K562 (cell line): ENCODE measurements around the gene CPED1. TPM values are rescaled to one million over a fixed set of nuclear protein-coding genes. Genes with fewer than 3 reads are reported as not detected.

Experiments
- CUX1 ChIP-seq: fragments of 200-800 bp; sonication (Bioruptor generic); IDR thresholded peaks from 2 replicates; pipeline ENCODE4 v1.6.1; 2016; ENCODE audit warnings: missing genetic modification characterization, missing compliant biosample characterization
- GTF2E2 ChIP-seq: fragments of 200-800 bp; sonication (Bioruptor generic); IDR thresholded peaks from 2 replicates; pipeline ENCODE4 v1.6.1; 2016; ENCODE audit warnings: missing genetic modification characterization, missing compliant biosample characterization
- HDAC8 ChIP-seq: fragments of 450-650 bp; IDR thresholded peaks from 2 replicates; pipeline ENCODE4 v1.6.1; 2016; ENCODE audit warnings: mild to moderate bottlenecking, missing genetic modification characterization, moderate library complexity, missing compliant biosample characterization
- LARP7 ChIP-seq: fragments of 450-650 bp; IDR thresholded peaks from 2 replicates; pipeline ENCODE4 v1.6.1; 2016
- LCOR ChIP-seq: sonication (generic); formaldehyde crosslinking; IDR thresholded peaks from 2 replicates; pipeline ENCODE4 v1.8.0; 2022; ENCODE audit warnings: mild to moderate bottlenecking, missing genetic modification reagents
- MTA3 ChIP-seq: fragments of 450-650 bp; formaldehyde crosslinking; IDR thresholded peaks from 2 replicates; pipeline ENCODE4 v1.6.1; 2017; ENCODE audit warnings: mild to moderate bottlenecking, borderline replicate concordance
- NCOA6 ChIP-seq: fragments of 450-650 bp; IDR thresholded peaks from 2 replicates; pipeline ENCODE4 v1.6.1; 2017; ENCODE audit warnings: mild to moderate bottlenecking
- PREB ChIP-seq: sonication (generic); formaldehyde crosslinking; IDR thresholded peaks from 2 replicates; pipeline ENCODE4 v1.8.1; 2023; ENCODE audit warnings: mild to moderate bottlenecking, missing genetic modification reagents
- RBM39 ChIP-seq: fragments of 200-400 bp; formaldehyde crosslinking; optimal IDR thresholded peaks from 2 replicates; pipeline ENCODE3; 2018; ENCODE audit warnings: low read depth, low read length
- RNF2 ChIP-seq: sonication (generic); IDR thresholded peaks from 2 replicates; pipeline ENCODE4 v1.6.1; 2016
- SLC30A9 ChIP-seq: fragments of 250-450 bp; sonication (Bioruptor Pico); IDR thresholded peaks from 2 replicates; pipeline ENCODE4 v1.8.0; 2022; ENCODE audit warnings: mild to moderate bottlenecking, moderate library complexity
- TAL1 ChIP-seq: fragments of 450-650 bp; IDR thresholded peaks from 2 replicates; pipeline ENCODE4 v1.6.1; 2016; ENCODE audit warnings: mild to moderate bottlenecking
- TRIM25 ChIP-seq: fragments of 450-650 bp; IDR thresholded peaks from 2 replicates; pipeline ENCODE4 v1.7.0; 2016; ENCODE audit warnings: borderline replicate concordance
- ZBTB9 ChIP-seq: fragments of 450-650 bp; formaldehyde crosslinking; IDR thresholded peaks from 2 replicates; pipeline ENCODE4 v1.4.0; 2020; ENCODE audit warnings: mild to moderate bottlenecking, moderate library complexity
- ZFP36 ChIP-seq: fragments of 150-350 bp; IDR thresholded peaks from 2 replicates; pipeline ENCODE4 v1.6.1; 2018; ENCODE audit warnings: low read length, low read depth; ENCODE audit not compliant: partially characterized antibody
- ZFX ChIP-seq: sonication (generic); formaldehyde crosslinking; IDR thresholded peaks from 2 replicates; pipeline ENCODE4 v1.8.0; 2022; ENCODE audit warnings: mild to moderate bottlenecking, missing genetic modification reagents, moderate library complexity
- ZNF263 ChIP-seq: sonication (generic); formaldehyde crosslinking; IDR thresholded peaks from 2 replicates; pipeline ENCODE4 v1.8.0; 2022; ENCODE audit warnings: mild to moderate bottlenecking, missing genetic modification reagents, borderline replicate concordance
- ZNF512 ChIP-seq: IDR thresholded peaks from 2 replicates; pipeline ENCODE4 v1.6.1; 2016; ENCODE audit warnings: missing genetic modification characterization, missing compliant biosample characterization
- polyA plus RNA-seq, 8 experiments: library from polyadenylated mRNA; depleted of rRNA in 4 of 8; stranded (reverse) in 5 of 8; unstranded in 3 of 8; fragments of >200 nt; fragmentation: Nextera tagmentation in 2 of 8; fragmentation: Illumina TruSeq in 1 of 8; extraction: Ambion mirVana in 2 of 8; extraction: Trizol in 1 of 8; gene quantifications; 2 replicates each; pipeline versions ENCODE4 v1.2.1 to v1.2.3, GENCODE V29; 2011 to 2014; ENCODE audit warnings: inconsistent platforms in 1 of 8, missing spikeins in 1 of 8
- total RNA-seq, 7 experiments: library from RNA; depleted of rRNA in 6 of 7; stranded (reverse); fragments of >200 nt in 6 of 7; fragmentation: Illumina TruSeq in 2 of 7; extraction: Trizol in 2 of 7; gene quantifications; 2 replicates each; pipeline versions ENCODE4 v1.2.1 to v1.2.3, GENCODE V29; 2011 to 2021; ENCODE audit warnings: low replicate concordance in 1 of 7

The CPED1 gene
- total and polyA plus RNA-seq, 9 of the 15 experiments (the other 6 are each of a cell fraction or from before 2014, with no cell fraction given): 195 to 393 (median 290) TPM

- TF ChIP-seq ZNF512 (tag): no peak
- no peak for TF ChIP-seq NCOA6
- TF ChIP-seq GTF2E2 (tag): no peak
- no peak for TF ChIP-seq HDAC8
- TF ChIP-seq RBM39: no peak
- TF ChIP-seq TRIM25: no peak
- no peak for TF ChIP-seq CUX1 (CRISPR knock-in tag)
- TF ChIP-seq PREB (CRISPR knock-in tag): peak; percentile 81; the same call in 1 of the 2 replicates
- no peak; the same call in 1 of the 2 replicates for TF ChIP-seq ZFX (CRISPR knock-in tag)
- no peak for TF ChIP-seq SLC30A9 (CRISPR knock-in tag)
- TF ChIP-seq MTA3: no peak
- TF ChIP-seq RNF2: no peak; the same call in 1 of the 2 replicates
- TF ChIP-seq ZFP36: no peak
- TF ChIP-seq ZNF263: no peak
- TF ChIP-seq TAL1: no peak
- TF ChIP-seq LCOR (CRISPR knock-in tag): peak; percentile 57; the same call in 1 of the 2 replicates
- TF ChIP-seq ZBTB9 (CRISPR knock-in tag): peak; percentile 90; the same call in 1 of the 2 replicates
- TF ChIP-seq LARP7: 0 out of 2 replicates have a peak, but pooled peaks have one; percentile 12
Observed at GRCh38 chr7:121081327-121081936, 92.9 kb downstream of the CPED1 start (continued).
